ENCODE data around the gene ANKEF1.

ANKEF1 gene

DNA sequence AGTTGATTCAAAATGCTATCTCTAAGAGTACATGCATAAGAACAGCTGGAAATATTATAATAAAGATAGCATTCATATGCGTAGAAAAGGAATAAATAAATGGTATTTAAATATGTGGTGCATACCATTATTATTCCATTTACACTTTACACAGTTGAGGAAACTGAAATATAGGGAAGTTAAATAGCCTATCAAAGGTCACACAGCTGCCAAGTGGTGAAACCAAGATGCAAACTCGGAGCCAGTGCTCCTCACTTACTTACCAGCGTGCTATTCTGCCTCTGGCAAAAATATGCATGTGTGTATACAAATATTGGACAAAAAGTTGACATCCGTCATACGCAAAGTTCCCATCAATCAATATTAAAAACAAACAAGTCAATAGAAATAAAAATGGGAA is 22.3 kb upstream of the ANKEF1 start:
- TF ChIP-seq CTCF (IDR thresholded peaks at IDR 0.05), result no peak

DNA sequence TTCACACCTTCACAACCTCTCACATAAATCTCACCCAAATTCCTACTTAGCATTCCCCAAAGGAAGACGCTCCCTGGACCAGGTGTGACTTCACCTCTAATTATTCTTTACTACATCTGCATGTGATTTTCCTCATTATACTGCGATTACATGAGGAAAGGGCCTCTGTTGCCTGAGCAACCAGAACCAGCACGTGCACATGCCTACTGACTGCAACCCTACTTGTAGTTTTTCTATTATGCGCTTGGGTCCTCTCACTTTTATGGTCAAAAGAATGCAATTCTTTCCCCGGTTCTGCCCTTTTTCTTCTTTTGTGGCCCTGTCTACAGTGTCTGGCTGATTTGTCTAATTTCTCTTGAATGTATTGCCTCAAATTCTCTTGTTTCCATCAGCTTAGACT is 20.4 kb upstream of the ANKEF1 start:
- TF ChIP-seq CTCF (IDR thresholded peaks at IDR 0.05), result no peak

DNA sequence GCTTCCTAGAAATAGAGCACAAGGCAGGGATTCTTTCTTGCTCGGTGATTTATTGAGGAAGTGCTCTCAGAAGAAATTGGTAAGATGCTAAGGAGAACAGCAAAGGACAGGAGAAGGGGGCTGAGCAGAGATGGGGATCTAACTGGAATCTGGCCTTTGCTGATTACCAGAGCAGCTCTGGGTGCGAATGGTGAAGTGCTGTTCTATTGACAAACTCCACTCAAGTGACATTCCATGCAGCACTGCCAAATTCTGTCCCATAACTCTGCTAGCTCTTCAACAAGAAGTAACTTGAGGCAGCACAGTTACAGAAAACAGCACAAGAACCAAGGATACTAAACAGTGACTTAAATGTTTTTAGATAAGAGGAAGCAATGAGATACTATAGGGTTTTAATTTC is 13.8 kb upstream of the ANKEF1 start:
- no peak for TF ChIP-seq CTCF (IDR thresholded peaks at IDR 0.05)

DNA sequence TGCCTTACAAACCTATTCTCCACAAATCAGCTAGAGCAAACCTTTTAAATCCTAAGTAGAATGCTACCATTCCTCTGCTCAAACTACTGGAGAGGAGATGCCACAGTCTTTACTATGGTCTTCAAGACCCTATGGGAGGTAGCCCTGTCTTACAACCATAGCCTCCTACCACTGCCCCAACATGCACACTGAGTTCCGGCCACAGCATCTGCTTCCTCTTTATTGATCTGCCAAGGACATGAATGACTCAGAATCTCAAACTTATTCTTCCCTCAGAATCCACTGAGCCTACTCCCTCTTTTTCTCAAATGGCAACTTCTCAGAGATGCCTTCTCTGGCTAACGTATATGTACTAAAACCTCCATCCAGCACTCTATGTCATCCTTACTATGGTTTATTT is 12.2 kb upstream of the ANKEF1 start:
- TF ChIP-seq CTCF (IDR thresholded peaks at IDR 0.05), result no peak

DNA sequence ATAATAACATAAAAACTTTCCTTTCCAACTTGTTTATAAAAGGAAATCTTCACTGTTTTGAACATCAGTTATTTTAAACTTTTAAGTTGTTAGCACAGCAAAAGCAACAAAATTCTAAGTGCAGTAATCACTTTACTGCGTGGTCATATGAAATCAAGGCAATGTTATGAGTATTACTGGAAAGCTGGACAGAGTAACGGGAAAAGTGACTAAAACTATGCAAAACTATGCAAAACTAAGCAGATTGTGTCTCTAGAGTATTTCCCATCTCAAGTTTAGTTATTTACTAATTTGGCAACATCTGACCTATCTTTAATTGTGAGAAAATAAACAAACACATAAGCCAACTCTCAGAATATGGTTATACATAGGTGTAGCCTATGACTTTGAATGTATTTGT is 10.9 kb upstream of the ANKEF1 start:
- TF ChIP-seq CTCF (IDR thresholded peaks at IDR 0.05), result no peak

GRCh38 chr20:10033905-10034650 is 709 bp upstream of the ANKEF1 start:
- no peak for TF ChIP-seq CTCF (IDR thresholded peaks at IDR 0.05)

DNA sequence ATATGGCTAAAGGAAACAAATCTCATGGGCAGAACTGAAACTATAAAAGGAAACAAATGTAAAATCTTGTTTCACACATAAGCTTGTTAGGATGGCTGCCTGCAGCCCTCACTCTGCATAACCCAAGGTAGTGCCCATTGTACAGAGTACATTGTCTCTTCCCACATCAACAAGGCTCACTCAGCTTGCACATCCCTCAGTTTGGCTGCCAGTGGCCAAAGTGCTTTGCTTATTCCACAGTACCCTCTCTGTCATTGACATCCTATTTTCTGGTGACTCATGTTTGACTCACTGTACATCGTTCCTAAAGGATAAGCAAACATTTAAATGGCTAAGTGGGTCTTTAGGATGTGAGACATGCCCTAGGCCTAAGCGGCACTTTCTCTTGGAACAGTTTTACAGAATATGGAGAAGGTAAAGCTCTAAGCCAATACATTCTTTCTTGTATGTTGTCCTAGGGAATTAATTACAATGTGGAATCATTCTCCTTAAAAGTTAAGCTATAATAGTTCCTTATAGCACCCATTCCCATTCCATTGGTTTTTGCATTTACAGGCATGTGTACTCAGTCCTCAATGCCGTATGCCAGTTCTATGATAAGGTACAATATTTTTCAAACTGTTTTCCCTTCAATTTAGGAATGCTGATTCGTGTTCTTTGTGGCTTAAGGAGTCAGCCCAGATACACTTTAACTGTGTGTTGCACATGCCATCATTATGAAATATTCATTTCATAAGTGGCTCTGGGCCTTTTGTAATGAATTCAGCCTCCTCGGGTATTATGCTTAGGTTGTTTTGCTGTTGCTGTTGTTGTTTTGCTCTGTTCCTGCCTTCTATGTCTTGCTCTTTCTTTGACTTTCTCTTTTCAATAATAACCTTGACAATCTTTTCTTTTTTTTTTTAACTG is 5.5 kb downstream of the ANKEF1 start:
- no peak for TF ChIP-seq CTCF (IDR thresholded peaks at IDR 0.05)
